IMR-90 (cell line): ENCODE data around the gene FAM193B. TPM values are rescaled to one million over a fixed set of nuclear protein-coding genes. Genes with fewer than 3 reads are reported as not detected.

Experiments
- ATAC-seq: fragments of 200-7000 bp; cut with Tn5 transposase; 2 replicates; pipeline ENCODE4 v1.9.1; 2020; ENCODE audit warnings: low read depth, mild to moderate bottlenecking, moderate library complexity
- BruUV-seq: library from RNA; stranded (reverse); fragments of 400-500 nt; replicated peaks from 2 replicates; lab custom pipeline; 2021; lab: Mats Ljungman, UMichigan
- CTCF ChIA-PET: fragments of 300-600 bp; formaldehyde crosslinking; extraction: SDS; loops from one replicate; lab custom pipeline; 2021; ENCODE audit warnings: antibody characterized with exemption; lab: Yijun Ruan, JAX
- POLR2A ChIA-PET: fragments of 300-600 bp; sonication (Branson Sonifier 250); formaldehyde crosslinking; loops from one replicate; lab custom pipeline; 2022; ENCODE audit warnings: antibody characterized with exemption; ENCODE audit not compliant: unreplicated experiment; lab: Charles Lee
- DNase-seq: peaks from one replicate; pipeline ENCODE4 v3.0.0; 2013
- H2AFZ ChIP-seq: replicated peaks from 2 replicates; pipeline ENCODE3; 2013; ENCODE audit warnings: low read length, mild to moderate bottlenecking; ENCODE audit not compliant: poor library complexity
- H2AK5ac ChIP-seq: 2 replicates; pipeline ENCODE4 v1.6.1; 2013; ENCODE audit warnings: low read depth, low read length, inconsistent platforms
- H2AK9ac ChIP-seq: replicated peaks from 2 replicates; pipeline ENCODE3; 2013; ENCODE audit warnings: mild to moderate bottlenecking, low read depth, low read length, moderate library complexity; ENCODE audit not compliant: poor library complexity
- H2BK120ac ChIP-seq: 2 replicates; pipeline ENCODE4 v1.6.1; 2013; ENCODE audit warnings: low read depth, low read length, inconsistent platforms
- H2BK15ac ChIP-seq: 3 replicates; pipeline ENCODE4 v1.6.1; 2013; ENCODE audit warnings: low read depth, low read length, inconsistent platforms
- H2BK20ac ChIP-seq: 2 replicates; pipeline ENCODE4 v1.6.1; 2013; ENCODE audit warnings: low read depth, mild to moderate bottlenecking, inconsistent platforms, low read length, moderate library complexity
- H2BK5ac ChIP-seq: 2 replicates; pipeline ENCODE4 v1.6.1; 2013; ENCODE audit warnings: mild to moderate bottlenecking, low read depth, low read length, inconsistent platforms; ENCODE audit not compliant: poor library complexity, severe bottlenecking
- H3K14ac ChIP-seq: replicated peaks from 2 replicates; pipeline ENCODE4 v1.6.1; 2013; ENCODE audit warnings: low read depth, low read length, inconsistent platforms
- H3K18ac ChIP-seq: 2 replicates; pipeline ENCODE4 v1.6.1; 2013; ENCODE audit warnings: low read depth, low read length, control low read depth
- H3K23ac ChIP-seq: 2 replicates; pipeline ENCODE4 v1.6.1; 2013; ENCODE audit warnings: low read depth, low read length, inconsistent platforms
- H3K27ac ChIP-seq: 2 replicates; pipeline ENCODE4 v1.5.1; 2013; ENCODE audit warnings: mild to moderate bottlenecking, control low read depth, low read length; ENCODE audit not compliant: insufficient read depth
- H3K27me3 ChIP-seq: 2 replicates; pipeline ENCODE4 v1.6.1; 2013; ENCODE audit warnings: low read length; ENCODE audit not compliant: control insufficient read depth, insufficient read depth
- H3K36me3 ChIP-seq: 2 replicates; pipeline ENCODE4 v1.6.1; 2013; ENCODE audit warnings: low read length, mixed read lengths; ENCODE audit not compliant: control insufficient read depth, insufficient read depth
- H3K4ac ChIP-seq: 2 replicates; pipeline ENCODE4 v1.6.1; 2013; ENCODE audit warnings: low read depth, low read length, inconsistent platforms
- H3K4me1 ChIP-seq: 2 replicates; pipeline ENCODE4 v1.6.1; 2013; ENCODE audit warnings: low read length, mixed read lengths; ENCODE audit not compliant: control insufficient read depth, insufficient read depth
- H3K4me2 ChIP-seq: 2 replicates; pipeline ENCODE4 v1.6.1; 2013; ENCODE audit warnings: low read depth, mild to moderate bottlenecking, control low read depth, low read length, moderate library complexity
- H3K4me3 ChIP-seq: 2 replicates; pipeline ENCODE4 v1.5.1; 2013; ENCODE audit warnings: low read depth, mild to moderate bottlenecking, control low read depth, low read length, moderate library complexity; ENCODE audit not compliant: insufficient read depth
- H3K56ac ChIP-seq: 2 replicates; pipeline ENCODE4 v1.6.1; 2013; ENCODE audit warnings: low read length, inconsistent platforms; ENCODE audit not compliant: insufficient read depth; ENCODE audit errors: extremely low read depth
- H3K79me1 ChIP-seq, 2 experiments: 2 replicates each; pipeline ENCODE4 v1.6.1; 2013; ENCODE audit warnings: low read length in 2 of 2, inconsistent platforms in 1 of 2, low read depth in 1 of 2
- H3K9ac ChIP-seq: 2 replicates; pipeline ENCODE4 v1.6.1; 2013; ENCODE audit warnings: low read depth, low read length, control low read depth
- H3K9me1 ChIP-seq: 2 replicates; pipeline ENCODE4 v1.6.1; 2013; ENCODE audit warnings: low read length, inconsistent platforms; ENCODE audit not compliant: insufficient read depth
- H3K9me3 ChIP-seq: 2 replicates; pipeline ENCODE4 v1.6.1; 2013; ENCODE audit warnings: low read length; ENCODE audit not compliant: control insufficient read depth, insufficient read depth
- H4K20me1 ChIP-seq: 2 replicates; pipeline ENCODE4 v1.6.1; 2013; ENCODE audit warnings: low read length, inconsistent platforms; ENCODE audit not compliant: insufficient read depth
- H4K5ac ChIP-seq: 2 replicates; pipeline ENCODE4 v1.6.1; 2013; ENCODE audit warnings: mild to moderate bottlenecking, low read depth, low read length, control low read depth
- H4K8ac ChIP-seq, 2 experiments: 2 replicates each; pipeline ENCODE4 v1.6.1; 2013; ENCODE audit warnings: low read depth in 2 of 2, low read length in 2 of 2, control low read depth in 1 of 2, inconsistent platforms in 1 of 2
- H4K91ac ChIP-seq: 2 replicates; pipeline ENCODE4 v1.6.1; 2013; ENCODE audit warnings: low read depth, low read length, inconsistent platforms; ENCODE audit not compliant: insufficient read depth
- BHLHE40 ChIP-seq: fragments of 150-350 bp; IDR thresholded peaks from 2 replicates; pipeline ENCODE4 v1.6.1; 2016; ENCODE audit warnings: mild to moderate bottlenecking, low read depth, low read length
- CEBPB ChIP-seq: IDR thresholded peaks from 2 replicates; pipeline ENCODE4 v1.6.1; 2012; ENCODE audit warnings: low read depth, low read length, improper control_type of control experiment
- CHD1 ChIP-seq: IDR thresholded peaks from 2 replicates; pipeline ENCODE4 v1.6.1; 2012; ENCODE audit warnings: low read depth, low read length, improper control_type of control experiment
- CTCF ChIP-seq: conservative IDR thresholded peaks from 2 replicates; pipeline ENCODE4 v1.5.1; 2012; ENCODE audit warnings: mild to moderate bottlenecking, low read depth, low read length, improper control_type of control experiment
- ELK1 ChIP-seq: fragments of 150-350 bp; IDR thresholded peaks from 2 replicates; pipeline ENCODE4 v1.6.1; 2016; ENCODE audit warnings: low read depth, mild to moderate bottlenecking, low read length, moderate library complexity, borderline replicate concordance
- FOS ChIP-seq: fragments of 150-350 bp; IDR thresholded peaks from 2 replicates; pipeline ENCODE4 v1.6.1; 2016; ENCODE audit warnings: low read depth, low read length
- MAFK ChIP-seq: IDR thresholded peaks from 2 replicates; pipeline ENCODE4 v1.6.1; 2012; ENCODE audit warnings: low read depth, low read length, improper control_type of control experiment
- MAZ ChIP-seq: IDR thresholded peaks from 2 replicates; pipeline ENCODE4 v1.6.1; 2012; ENCODE audit warnings: low read depth, mild to moderate bottlenecking, low read length, improper control_type of control experiment, moderate library complexity, borderline replicate concordance
- MXI1 ChIP-seq: IDR thresholded peaks from 2 replicates; pipeline ENCODE4 v1.6.1; 2012; ENCODE audit warnings: low read depth, mild to moderate bottlenecking, low read length, moderate library complexity, borderline replicate concordance
- NFE2L2 ChIP-seq: fragments of 150-350 bp; IDR thresholded peaks from 2 replicates; pipeline ENCODE4 v1.6.1; 2016; ENCODE audit warnings: low read depth, mild to moderate bottlenecking, low read length
- POLR2A ChIP-seq: IDR thresholded peaks from 2 replicates; pipeline ENCODE4 v1.6.1; 2012; ENCODE audit warnings: mild to moderate bottlenecking, low read depth, low read length
- RAD21 ChIP-seq: IDR thresholded peaks from 2 replicates; pipeline ENCODE4 v1.6.1; 2012; ENCODE audit warnings: low read length, improper control_type of control experiment
- RCOR1 ChIP-seq: IDR thresholded peaks from 2 replicates; pipeline ENCODE4 v1.6.1; 2012; ENCODE audit warnings: mild to moderate bottlenecking, low read length, improper control_type of control experiment; ENCODE audit not compliant: insufficient replicate concordance
- RFX5 ChIP-seq: IDR thresholded peaks from 2 replicates; pipeline ENCODE4 v1.8.0; 2012; ENCODE audit warnings: low read depth, mild to moderate bottlenecking, low read length, moderate library complexity
- SMC3 ChIP-seq: fragments of 150-350 bp; IDR thresholded peaks from 2 replicates; pipeline ENCODE4 v1.6.1; 2016; ENCODE audit warnings: low read depth, mild to moderate bottlenecking, antibody characterized with exemption, low read length, moderate library complexity
- USF2 ChIP-seq: fragments of 150-350 bp; IDR thresholded peaks from 2 replicates; pipeline ENCODE4 v1.6.1; 2017; ENCODE audit warnings: mild to moderate bottlenecking, antibody characterized with exemption, low read length, low read depth
- WGBS, 2 experiments: methylation state at CpG; one replicate each; pipeline versions ENCODE4 v1.1.5 to v1.1.7; 2013; ENCODE audit warnings: missing lambda C conversion rate in 2 of 2; ENCODE audit not compliant: insufficient read length in 1 of 2; ENCODE audit errors: extremely low coverage in 2 of 2; 5-methylcytosine and 5-hydroxymethylcytosine counted together
- dilution Hi-C: fragments of 300-500 bp; cut with HindIII; formaldehyde crosslinking; loops from one replicate; pipeline ENCODE4 v1.14.3; 2018; ENCODE audit warnings: low sequenced_read_pairs; ENCODE audit not compliant: unreplicated experiment
- in situ Hi-C: fragments of 300-500 bp; cut with MboI; formaldehyde crosslinking; loops from 3 replicates; pipeline ENCODE4 v1.14.3; 2019; ENCODE audit warnings: low sequenced_read_pairs, inconsistent platforms, mixed read lengths
- intact Hi-C: fragments of 100-400 bp; cut with micrococcal nuclease; formaldehyde crosslinking; loops from 2 replicates; pipeline ENCODE4 v1.10.0; 2022
- polyA plus RNA-seq, 3 experiments: library from polyadenylated mRNA; depleted of rRNA; stranded (reverse); fragments of >200 nt; gene quantifications; 2 replicates each; pipeline ENCODE4 v1.2.3, GENCODE V29; 2012; ENCODE audit warnings: low replicate concordance in 1 of 3
- total RNA-seq: library from RNA; depleted of rRNA; stranded (reverse); fragments of >200 nt; gene quantifications from 2 replicates; pipeline ENCODE4 v1.2.3, GENCODE V29; 2012

FAM193B gene
- total and polyA plus RNA-seq, 2 of the 4 experiments (the other 2 are of a cell fraction): 9.5 to 52.2 TPM

GRCh38 chr5:177598477-177598876 lies 44.1 kb upstream of the FAM193B start:
- dilution Hi-C loops: no loop called here

More at GRCh38 chr5:177598477-177598876, 44.1 kb upstream of the FAM193B start:
- Histone ChIP-seq H2AK5ac (no peak overlapping the region), H2BK120ac (no peak overlapping the region), H3K9ac (no peak overlapping the region), H2BK15ac (no peak overlapping the region), H3K14ac (no peak overlapping the region), H3K27ac (no peak overlapping the region), H3K9me1 (peaks cover 12% of the 10 kb centered on the region; the same call in 1 of the 2 replicates), H2BK20ac (no peak overlapping the region), H3K4me3 (no peak overlapping the region), H4K20me1 (peaks cover 6% of the 10 kb centered on the region; the same call in 1 of the 2 replicates), H3K23ac (no peak overlapping the region), H3K4ac (no peak overlapping the region), H2BK5ac (no peak overlapping the region), H2AFZ (no peak overlapping the region), H3K27me3 (no peaks in the 10 kb centered on the region), H3K36me3 (peaks cover 33% of the 10 kb centered on the region), H3K18ac (no peak overlapping the region), H3K56ac (no peak overlapping the region), H3K79me1 (peaks cover 19 to 57% of the 10 kb centered on the region in 2 experiments), H4K8ac (no peak overlapping the region; a peak in 1 of 4 replicates), H3K9me3 (no peaks in the 10 kb centered on the region), H3K4me2 (no peak overlapping the region), H3K4me1 (peaks cover 5% of the 10 kb centered on the region), H4K5ac (no peak overlapping the region), H2AK9ac (no peak overlapping the region), H4K91ac (no peak overlapping the region)
- in situ Hi-C loops (no loop called here), intact Hi-C loops (loop anchor here (2.0 kb wide), 1 partner anchor 52 kb away; no protein-coding TSS in a partner anchor)
- no TSS peak for BruUV-seq
- no peak for DNase-seq
- ChIA-PET CTCF (interaction anchor here (1.0 kb wide), 1 partner anchor 38 kb away, joined by 3 read pairs; no protein-coding TSS in a partner anchor), POLR2A (no interaction called here)
- WGBS, 2 experiments: no CpG with 5 or more reads among the region's 5 CpGs
- TF ChIP-seq POLR2A (no peak), BHLHE40 (no peak), MXI1 (no peak), SMC3 (no peak), CEBPB (no peak), ELK1 (no peak), RFX5 (no peak), NFE2L2 (no peak), RCOR1 (no peak), MAFK (no peak), CHD1 (no peak), CTCF (no peak), RAD21 (no peak), FOS (no peak), MAZ (no peak), USF2 (no peak)
- no peak for ATAC-seq
